Ecto neural progenitor cell (in vitro differentiated cells): Measurements from ENCODE around the gene POLD1.
"Not testable (repeated sequence)": the region's sequence is repeated elsewhere in the genome, so short reads cannot be mapped to it uniquely, and the experiment has no call there.

Experiments
- DNase-seq: peaks from one replicate; pipeline ENCODE4 v3.0.0-alpha.2; 2018; ENCODE audit warnings: low spot score

Gene POLD1

DNA sequence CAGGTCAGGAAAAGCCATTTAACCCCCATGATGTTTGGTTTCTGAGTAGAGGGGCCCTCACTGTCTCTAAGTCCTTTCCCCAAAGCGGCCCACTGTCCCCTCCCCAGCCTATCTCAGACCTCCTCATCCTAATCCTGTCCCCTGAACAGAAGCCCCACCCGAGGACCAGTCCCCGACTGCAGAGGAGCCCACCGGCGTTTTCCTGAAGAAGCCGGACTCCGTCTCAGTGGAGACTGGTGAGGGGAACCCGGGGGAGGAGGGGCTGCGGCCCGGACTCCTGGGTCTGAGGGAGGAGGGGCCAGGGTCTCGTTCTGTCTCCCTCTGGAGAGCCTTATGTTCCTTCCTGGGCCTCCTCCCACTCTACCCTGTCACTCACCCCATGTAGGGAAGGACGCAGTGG, 51.5 kb downstream of the POLD1 start:
- DNase-seq: no peak

- no peak for DNase-seq
Observed at GRCh38 chr19:50437862-50438449, 53.8 kb downstream of the POLD1 start.

DNA sequence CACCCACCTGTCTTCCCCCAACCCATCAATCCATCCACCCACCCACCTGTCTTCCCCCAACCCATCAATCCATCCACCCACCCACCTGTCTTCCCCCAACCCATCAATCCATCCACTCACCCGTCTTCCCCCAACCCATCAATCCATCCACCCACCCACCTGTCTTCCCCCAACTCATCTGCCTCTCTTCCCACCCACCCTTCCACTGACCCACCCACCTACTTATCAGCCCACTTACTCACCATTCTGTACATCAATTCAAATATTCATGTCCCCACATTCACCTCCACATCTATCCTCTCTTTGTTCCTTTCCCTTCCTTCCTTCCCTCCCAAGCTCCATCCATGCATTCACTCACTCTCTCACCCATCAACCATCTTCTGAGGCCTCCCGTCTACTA, 55.0 kb downstream of the POLD1 start:
- DNase-seq: not testable (repeated sequence)

- DNase-seq: no peak
Observed at GRCh38 chr19:50444059-50444458, 59.9 kb downstream of the POLD1 start.

GRCh38 chr19:50447053-50447452, 62.9 kb downstream of the POLD1 start:
- no peak for DNase-seq

- DNase-seq: no peak
Observed at GRCh38 chr19:50447750-50448149, 63.6 kb downstream of the POLD1 start.

DNA sequence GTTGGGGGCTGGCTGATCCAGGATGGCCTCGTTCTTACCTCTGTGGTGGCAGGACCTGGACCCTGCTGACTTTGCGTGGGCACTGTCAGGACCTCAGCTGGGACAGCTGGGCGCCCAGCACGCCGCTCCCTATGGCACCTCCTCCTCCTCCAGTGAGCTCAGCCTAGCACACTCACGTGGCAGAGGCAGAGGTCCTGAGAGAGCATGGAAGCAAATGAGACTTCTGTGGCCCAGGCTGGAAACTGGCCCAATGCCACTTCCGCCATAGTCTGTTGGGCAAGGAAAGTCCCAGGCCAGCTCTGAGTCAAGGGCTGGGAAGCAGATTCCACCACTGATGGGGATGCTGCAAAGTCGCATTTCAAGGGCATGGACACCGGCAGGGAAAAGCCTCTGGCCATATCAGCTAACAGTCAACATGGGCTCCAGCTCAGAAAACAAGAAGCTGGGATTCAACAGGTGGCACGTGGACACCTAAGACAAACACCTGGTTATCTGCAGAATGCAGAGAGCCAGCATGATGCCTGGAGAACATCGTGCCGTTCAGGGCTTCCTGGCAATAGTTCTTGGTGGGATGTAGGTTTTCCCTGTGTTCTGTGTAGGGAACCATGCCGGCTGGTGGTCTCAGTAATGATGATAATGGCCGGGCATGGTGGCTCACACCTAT, 65.2 kb downstream of the POLD1 start:
- no peak for DNase-seq

DNA sequence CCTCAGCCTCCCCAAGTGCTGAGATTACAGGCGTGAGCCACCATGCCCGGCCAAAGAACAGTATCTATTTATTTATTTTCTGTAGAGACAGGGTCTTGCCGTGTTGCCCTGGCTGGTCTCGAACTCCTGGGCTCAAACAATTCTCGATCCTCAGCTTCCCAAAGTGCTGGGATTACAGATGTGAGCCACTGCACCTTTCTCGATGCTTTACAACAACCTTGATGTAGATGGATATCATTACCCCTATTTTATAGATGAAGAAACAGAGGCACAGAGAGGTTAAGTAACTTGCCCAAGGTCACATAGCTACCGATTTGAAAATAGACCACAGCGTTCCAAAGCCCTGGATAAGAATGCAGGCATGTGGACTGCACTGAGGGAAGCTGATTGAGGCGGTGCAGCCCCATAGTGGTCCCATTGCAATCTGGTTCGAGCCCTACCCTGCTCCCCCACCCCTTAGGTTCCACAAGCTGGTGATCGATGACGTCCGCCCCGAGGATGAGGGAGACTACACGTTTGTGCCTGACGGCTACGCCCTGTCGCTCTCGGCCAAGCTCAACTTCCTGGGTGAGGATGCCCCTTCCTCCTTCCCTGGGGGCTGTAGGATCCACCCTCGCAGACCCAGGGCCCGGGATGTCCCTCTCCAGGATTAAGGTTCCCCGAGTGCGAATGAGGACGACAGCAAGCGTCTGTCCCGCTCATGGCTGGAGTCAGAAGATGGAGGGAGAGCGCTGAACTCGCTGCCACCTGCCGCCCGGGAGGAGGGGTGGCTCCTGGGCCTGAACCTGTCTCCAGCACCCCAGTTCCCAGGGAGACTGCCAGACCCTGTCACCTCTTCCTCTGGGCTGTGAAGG, 66.4 kb downstream of the POLD1 start:
- no peak for DNase-seq

- DNase-seq: no peak
Observed at GRCh38 chr19:50451223-50451534, 67.0 kb downstream of the POLD1 start.

DNA sequence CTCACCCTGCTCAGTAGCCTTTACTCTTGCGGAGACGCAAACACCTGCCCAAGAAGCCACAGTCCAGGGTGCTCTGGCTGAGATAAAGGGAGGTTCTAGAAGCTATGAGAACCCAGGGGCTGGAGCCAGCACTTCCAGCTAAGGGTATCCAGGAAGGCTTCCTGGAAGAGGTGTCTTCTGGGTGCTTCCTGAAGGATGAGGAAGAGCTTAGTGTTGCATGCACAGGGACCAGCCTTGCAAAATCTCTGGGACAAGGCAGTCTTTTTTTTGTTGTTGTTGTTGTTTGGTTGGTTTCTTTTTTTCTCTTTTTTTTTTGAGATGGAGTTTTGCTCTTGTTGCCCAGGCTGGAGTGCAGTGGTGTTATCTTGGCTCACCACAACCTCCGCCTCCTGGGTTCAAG, 69.1 kb downstream of the POLD1 start:
- no peak for DNase-seq

DNA sequence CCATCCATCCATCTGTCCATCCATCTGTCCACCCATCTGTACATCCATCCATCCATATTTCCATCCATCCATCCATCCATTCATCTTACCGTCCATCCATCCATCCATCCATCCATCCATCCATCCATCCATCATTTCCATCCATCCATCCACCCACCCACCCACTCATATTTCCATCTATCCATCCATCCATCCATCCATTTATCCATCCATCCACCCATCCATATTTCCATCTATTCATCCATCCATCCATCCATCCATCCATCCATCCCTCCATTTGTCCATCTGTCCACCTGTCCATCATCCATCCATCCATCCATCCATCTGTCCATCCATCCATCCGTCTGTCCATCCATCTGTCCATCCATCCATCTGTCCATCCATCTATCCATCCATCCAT, 71.8 kb downstream of the POLD1 start:
- DNase-seq: no peak

GRCh38 chr19:50457300-50457699, 73.2 kb downstream of the POLD1 start:
- DNase-seq: no peak

GRCh38 chr19:50458396-50459066, 74.4 kb downstream of the POLD1 start:
- no peak for DNase-seq

DNA sequence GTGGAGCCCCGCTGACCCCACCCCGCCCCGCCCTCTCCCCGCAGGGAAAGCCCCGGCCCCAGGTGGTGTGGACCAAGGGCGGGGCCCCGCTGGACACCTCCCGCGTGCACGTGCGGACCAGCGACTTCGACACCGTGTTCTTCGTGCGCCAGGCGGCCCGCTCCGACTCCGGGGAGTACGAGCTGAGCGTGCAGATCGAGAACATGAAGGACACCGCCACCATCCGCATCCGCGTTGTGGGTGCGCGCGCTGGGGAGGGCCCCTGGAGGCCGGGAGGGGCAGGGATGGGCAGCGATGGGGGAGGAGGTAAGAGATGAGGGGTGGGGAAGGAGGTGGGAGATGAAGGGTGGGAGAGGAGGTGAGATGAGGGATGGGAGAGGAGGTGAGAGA, 74.9 kb downstream of the POLD1 start:
- DNase-seq: no peak

DNA sequence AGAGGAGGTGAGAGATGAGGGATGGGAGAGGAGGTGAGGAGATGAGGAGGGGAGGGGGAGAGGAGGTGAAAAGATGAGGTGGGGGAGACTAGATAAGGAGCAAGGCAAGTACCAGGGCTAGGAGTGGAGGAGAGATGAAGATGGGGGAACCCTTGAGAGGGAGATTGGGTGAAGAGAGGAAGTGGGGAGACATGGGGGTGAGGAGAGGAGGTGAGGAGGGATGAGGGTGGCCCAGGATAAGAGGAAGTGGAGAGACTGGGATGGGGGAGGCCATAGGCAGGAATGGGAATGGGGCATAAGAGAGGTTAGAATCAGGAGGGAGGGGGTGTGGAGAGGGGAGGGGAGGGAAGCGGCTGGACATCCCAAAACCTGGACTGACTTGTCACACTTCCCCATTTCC, 75.5 kb downstream of the POLD1 start:
- DNase-seq: no peak

GRCh38 chr19:50460161-50460765, 76.1 kb downstream of the POLD1 start:
- DNase-seq: no peak

DNA sequence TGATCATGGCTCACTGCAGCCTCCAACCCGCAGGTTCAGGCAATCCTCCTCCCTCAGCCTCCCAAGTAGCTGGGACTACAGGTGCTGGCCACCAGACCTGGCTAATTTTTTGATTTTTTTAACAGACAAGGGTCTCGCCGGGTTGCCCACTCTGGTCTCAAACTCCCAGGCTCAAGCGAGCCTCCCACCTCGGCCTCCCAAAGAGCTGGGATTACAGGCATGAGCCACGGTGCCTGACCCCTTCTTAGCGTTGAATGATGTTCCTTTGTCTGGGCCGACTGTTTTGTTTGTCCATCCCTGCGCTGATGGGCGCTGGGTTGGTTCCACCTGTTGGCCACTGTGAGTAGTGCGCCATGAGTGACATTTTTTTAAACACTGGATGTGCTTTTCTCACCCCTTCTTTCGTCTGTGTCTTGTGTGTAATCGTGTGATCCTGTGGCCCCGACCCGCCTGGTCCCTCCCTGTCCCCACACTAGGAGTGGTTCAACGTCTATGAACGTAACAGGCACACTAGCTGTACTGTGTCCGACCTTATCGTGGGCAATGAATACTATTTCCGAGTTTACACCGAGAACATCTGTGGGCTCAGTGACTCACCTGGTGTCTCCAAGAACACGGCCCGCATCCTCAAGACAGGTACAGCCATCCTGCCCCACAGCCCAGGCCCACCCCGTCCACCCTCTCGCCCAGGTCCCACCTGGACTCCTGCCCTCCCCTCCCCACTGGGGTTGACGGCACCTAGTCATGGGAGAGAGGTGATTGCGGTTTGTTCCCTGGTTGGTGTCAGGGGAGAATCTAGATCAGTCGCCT, 77.1 kb downstream of the POLD1 start:
- DNase-seq: peak; percentile 81

DNA sequence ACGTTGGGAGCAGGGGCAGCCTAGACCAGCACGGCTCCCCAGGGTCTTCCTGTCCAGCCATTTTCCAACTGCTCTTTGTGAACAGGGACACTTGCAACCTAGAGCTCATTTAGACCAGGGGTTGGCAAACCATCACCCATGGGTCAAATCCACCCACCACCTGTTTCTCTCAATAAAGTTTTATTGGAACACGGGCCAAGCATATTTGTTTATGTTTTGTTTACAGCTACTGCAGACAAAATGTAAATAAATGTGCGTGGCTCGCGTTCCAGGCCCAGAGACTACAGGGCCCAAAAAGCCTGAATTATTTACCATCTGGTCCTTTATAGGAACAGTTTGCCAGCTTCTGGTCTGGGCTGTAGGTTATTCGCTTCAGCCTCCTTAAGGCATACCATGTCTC, 78.8 kb downstream of the POLD1 start:
- DNase-seq: no peak

DNA sequence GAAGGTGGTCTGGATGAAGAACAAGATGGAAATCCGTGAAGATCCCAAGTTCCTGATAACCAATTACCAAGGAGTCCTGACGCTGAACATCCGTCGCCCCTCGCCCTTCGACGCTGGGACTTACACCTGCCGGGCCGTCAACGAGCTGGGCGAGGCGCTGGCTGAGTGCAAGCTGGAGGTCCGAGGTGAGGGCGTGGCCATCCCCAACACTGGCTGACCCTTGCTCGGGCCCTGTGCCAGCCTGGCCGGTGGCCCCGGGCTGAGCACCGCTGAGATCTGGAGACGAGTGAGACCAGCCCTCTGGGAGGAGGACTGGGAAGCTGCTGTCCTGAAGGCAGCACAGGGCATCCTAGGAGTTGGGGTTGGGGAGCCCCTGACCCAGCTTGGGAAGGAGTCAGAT, 80.2 kb downstream of the POLD1 start:
- DNase-seq: no peak

DNA sequence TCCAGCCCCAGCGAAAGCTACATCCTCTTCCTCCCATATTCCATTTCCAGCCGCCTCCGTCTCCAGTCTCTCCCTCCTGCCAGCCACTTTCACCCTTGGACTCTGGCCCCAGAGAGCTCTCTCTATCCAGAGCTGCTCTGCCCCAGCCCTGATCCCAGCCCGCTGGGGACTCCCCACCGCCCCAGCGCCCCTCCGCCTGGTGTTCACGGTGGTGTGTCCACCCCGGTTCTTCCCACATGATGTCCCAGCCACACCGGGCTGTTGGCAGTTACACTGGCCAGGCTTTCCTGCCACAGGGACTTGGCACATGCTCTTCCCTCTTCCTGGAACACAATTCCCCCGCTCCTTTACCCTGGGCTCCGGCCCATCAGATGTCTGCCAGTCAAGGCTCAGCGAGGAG, 80.9 kb downstream of the POLD1 start:
- no peak for DNase-seq

DNA sequence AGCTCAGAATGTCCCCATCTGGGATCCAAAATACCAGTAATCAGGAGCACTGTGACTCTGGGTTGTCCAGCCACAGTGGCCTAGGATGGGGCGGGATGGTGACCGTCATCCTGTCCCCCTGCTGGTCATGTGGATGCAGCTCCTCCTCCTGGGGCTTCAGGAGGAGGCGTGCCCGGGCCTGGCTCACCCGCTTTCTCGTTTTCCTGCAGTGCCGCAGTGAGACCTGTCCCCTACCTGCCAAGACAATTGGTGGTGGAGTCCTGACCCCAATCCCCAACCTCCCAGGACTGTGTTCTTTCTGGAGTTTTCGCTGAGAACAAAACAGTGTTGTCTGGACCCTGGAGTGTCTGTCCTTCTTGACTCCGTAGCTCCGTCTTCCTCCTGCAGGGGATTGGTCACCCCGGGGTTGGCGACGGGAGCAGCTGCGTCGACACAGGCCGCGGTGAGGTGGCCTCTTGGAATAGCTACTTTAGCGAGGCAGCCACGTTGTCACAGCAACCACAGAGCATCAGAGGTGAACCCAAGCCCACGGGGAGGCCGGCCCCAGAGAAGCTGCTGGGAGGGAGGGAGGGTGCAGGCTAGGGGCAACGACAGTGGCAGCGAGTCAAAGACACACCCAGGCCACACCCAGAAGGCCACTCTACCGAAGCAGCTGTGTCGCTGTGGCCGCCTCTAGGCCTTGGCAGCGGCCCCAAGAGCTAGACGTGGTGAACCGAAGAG, 82.0 kb downstream of the POLD1 start:
- peak; percentile 79 for DNase-seq
